Activated T-cell treated with anti-CD3 and anti-CD28 coated beads for 4 hours (primary cell): ENCODE data around the gene SP3.

Experiments
- DNase-seq: peaks from one replicate; pipeline ENCODE4 v3.0.0-alpha.2; 2020

The SP3 gene

DNA sequence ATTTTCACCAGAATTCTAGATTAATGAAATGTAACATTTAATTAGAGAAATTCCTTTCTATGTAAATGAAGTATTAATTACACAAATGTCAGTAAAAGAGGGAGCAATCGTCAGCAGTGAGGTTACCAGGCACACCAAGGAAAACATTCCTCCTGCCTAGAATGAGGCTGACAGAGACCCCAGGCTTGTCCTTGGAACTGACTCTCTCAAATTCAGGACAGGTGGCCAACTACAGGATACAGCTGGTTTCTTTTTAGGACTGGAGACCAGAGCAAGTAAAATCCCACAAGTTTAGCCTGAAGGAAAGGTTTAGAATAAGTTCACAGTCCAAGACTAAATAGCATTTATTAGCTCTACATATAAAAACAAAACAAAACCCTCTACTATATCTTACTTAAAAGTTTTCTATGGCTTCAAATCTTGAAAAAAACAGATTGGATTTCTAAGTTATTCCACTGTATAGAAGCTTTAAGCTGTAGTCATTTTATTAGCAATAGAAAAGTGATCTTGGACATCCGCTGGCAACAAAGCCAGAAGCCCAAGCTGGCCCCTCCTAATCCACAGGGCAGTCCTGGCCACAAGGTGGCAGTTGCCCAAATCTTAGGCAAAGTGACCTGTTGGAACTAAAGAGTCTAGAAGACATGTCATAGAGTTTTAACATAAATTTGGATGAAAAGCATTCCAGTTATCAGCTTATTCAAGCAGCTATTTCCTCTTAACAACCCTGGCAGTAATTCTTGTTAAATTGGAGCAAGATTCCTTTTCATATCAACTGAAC lies 81.0 kb downstream of the SP3 start:
- peak; percentile 9 for DNase-seq

DNA sequence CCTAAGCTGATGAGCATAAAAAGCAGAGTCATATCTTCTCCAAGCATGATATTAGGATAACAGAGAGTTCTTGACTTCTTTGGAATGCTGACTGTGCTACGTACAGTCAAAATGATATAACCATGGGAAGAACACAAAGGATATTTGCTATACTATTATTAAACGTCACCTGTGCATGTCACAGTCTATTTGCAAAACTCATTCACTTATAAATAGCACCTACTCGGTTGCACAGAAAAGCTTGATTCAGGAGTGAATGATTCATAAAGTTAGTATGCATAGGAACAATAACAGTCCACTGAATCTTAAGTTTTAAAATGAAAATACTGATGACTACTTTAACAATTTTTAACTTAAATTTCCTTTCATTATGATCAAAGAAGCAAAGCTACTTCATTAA lies 83.3 kb downstream of the SP3 start:
- no peak for DNase-seq

- DNase-seq = no peak
These were observed 83.7 kb downstream of the SP3 start for GRCh38 chr2:173881461-173881860.

GRCh38 chr2:173880561-173880960 lies 84.6 kb downstream of the SP3 start:
- DNase-seq = no peak

- DNase-seq = no peak
These were observed 88.2 kb downstream of the SP3 start for GRCh38 chr2:173876833-173877413.

DNA sequence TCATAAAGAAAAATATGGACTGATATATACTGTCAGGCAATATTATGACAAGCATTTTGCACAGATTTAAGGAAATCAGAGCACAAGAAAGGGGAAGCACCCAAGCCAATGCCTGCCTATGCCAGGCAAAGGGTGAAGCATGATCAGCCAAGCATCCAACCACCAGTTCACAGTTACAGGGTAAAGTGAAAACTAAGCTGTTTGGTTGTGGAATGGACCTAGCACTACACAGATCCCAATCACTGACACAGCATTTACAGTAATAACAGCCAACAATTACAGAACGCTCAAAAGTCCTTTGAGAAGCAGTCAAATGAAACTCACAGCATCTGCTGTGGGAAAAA lies 90.3 kb downstream of the SP3 start:
- DNase-seq = no peak

- no peak for DNase-seq
These were observed 90.9 kb downstream of the SP3 start for GRCh38 chr2:173874003-173874893.

DNA sequence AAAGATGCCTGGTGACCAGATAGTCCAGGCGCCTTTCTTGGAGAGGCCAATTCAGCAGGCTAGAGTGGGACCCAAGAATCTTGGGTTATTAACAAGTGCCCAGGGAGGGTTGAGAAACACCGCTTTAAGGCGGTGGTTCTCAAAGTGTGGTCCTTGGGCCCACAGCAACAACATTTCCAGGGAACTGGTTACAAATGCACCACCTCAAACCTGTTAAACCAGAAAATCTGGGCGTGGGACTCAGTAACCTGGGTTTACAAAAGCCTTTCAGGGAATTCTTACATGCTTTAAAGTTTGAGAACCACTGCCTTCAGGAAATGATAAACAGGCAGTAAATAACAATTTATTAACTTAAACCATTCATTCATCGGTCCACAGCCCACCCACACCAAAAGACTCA lies 92.5 kb downstream of the SP3 start:
- no peak for DNase-seq

DNA sequence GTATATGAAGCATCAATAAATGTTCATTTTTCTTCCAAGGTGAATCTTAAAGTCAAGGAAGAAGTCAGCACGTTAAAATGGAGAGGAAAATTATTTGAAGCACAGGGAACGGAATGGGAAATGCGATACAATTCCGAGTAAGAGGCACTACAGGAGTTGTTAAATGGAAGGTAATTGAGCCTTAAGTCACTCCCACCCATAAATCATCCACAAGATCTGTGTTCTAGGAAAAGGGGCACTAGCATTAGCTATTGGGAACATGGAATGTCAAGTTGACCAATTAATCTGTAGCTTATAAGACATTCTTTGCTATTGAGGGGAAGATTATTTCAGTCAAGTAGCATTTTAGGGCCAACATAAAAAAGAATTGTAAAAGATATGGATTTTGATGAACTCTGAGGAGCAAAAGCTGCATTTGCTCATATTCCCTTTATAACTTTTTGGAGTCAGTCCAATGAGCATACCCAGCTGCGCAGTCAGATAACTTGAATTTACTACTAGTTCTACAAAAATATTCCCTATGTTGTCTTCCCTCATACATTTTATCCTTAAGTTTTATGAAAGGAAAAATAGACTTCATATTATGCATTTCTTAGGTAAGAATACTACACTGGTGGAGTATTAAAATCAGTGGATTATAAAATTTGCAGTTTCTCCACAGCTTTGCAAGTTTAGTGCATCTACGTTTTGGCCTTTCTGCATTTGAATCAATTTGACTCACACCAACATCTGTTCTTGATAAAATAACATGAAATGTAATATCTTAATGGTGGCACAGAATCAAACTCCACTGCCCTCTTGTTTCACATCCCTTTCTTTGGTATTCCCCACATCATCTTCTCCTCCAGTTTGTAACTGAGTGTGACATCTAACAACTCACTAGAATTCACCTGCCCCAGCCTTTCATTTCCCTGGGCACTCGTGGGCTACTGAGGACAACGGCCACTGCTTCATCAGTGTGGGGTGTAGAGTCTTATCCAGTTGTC lies 95.6 kb downstream of the SP3 start:
- DNase-seq = no peak

GRCh38 chr2:173868406-173868805 lies 96.8 kb downstream of the SP3 start:
- DNase-seq = no peak

DNA sequence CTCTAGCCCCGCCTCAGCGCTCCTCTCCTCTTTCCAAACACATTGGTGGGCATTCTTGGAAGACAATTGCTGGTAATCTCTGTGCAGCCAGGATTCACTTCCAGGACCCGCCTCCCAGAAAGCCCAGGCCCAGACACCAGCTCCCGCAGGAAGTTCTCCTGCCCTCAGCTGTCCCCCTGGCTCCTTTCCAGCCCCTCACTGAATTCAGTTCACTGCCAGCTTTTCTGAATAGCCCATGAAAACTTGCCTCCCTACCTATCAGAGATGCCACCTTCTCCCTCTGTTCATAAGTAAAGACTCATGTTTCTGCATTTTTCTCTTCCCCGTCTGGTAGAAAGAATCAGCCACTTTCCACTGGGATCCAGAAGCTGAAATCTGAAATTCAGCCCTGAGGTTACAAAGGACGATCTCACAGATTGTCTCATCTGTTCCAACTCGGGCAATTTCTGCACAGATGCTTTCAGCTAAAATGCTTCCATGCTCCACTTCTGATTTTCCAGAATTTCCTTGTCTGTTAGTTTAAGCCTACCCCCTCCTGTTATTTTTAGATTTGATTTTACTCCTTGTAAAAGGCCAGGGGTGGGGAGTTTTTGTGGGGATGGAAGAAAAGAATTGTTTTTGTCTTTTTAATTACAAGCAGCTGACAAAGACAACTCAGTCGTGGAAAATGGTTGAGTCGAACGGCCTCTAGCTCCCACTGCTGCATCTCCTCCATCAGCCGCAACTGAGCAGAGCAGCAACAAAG lies 98.1 kb downstream of the SP3 start:
- DNase-seq = no peak

DNA sequence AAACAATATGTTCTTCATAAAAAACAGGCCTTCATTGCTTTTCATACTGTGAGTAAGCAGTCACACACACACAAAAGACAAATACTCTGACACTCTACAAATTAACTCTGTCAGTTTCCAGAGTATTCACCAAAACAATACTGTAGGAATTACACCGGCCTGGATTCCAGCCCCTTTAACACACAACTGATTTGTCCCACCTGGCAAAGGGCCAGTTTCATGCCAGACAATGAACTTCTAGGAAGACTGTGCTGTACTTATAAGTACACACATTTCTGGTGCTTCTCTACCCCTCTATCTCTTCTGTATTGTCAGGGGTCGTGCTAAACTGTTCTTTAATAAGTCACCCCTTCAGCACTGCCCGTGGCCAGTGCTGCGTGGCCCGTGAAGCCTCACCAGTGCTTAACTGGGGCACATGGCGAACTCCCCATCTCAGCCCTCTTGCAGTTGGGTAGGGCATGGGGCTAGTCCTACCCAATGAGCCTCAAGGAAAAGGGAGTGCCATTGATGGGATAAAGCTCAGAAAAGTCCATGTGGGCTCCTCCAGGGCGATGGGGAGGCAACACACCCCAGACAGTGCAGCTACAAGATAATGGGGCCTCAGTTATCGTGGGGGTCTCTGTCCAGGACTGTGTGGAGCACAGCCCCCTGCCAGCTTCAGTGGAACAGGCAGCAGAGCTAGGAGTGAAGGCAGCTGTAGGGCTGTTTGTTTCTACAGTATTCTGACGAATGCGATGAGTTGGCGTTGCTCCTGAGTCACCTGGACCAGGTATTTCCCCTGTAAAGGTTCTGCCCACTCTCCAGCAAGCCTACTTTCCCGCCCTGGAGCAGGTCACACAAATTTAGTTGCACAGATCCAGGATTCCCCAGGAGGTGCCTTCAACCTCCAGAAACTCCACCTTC lies 99.0 kb downstream of the SP3 start:
- no peak for DNase-seq

DNA sequence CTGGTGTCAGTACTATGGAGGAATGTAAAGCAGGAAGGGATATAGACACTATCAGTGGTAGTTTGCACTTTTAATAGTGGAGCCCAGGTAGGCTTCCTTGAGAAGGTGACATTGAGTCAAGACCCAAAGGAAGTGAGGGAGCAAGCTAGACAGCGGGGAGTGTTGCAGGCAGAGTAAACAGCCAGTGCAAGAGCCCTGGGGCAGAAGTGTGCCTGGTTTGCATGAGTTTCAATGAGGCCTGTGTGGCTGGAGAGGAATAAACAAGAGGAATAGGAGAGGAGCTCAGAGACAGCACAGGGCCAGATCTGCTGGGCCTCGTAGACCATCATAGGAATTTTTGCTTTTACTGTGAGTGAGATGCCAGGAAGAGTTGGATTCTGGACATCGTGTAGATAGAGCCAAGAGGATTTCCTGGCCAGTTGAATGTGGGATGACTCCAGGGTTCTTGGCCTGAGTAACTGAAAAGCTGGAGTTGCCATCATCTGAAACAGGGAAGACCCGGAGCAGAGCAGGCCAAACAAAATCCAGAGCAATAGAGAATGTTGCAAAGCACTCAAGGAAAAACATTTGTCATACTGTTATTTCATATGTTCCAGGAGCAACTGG lies 102.5 kb downstream of the SP3 start:
- DNase-seq = no peak

DNA sequence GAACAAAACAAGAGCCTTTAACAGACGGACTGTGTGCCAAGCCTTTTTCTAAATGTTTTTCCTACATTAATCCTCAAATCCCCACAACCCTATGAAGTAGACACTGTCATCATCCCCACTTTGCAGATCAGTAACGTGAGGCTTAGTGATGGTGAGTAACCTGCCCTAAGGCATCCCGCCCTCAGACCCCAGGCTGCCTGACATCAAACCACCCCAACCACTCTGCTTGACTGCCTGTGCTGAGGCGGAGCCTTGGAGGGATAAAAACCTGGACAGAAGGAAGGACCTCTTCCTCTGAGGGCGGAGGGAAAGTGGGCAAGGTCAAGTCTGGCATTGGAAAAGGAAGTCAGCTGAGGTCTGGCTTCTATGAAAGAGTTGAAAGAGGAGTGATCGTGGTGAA lies 104.6 kb downstream of the SP3 start:
- no peak for DNase-seq

DNA sequence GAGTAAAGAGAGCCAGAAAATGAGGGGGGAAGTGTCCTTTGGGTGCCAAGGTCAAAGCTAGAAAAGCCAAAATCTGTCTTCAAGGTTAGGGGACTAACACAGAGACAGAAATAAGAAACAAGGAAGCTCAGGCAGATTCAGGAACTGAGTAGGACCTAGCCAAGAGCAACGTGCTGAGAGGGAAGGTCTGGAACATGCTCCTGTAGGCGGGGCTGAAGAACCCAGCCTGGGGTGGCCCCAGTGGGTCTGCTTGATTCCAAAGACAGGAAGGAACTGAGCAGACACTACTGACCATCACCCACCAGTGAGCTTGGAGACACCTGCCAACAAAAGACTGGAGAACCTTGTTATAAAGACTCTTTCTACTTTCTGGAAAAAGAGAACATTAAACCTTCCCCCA lies 105.1 kb downstream of the SP3 start:
- DNase-seq = no peak

GRCh38 chr2:173858291-173858731 lies 106.9 kb downstream of the SP3 start:
- no peak for DNase-seq
